Renal cortical epithelial cell (primary cell): ENCODE measurements around the gene SEMA4G. TPM values are rescaled to one million over a fixed set of nuclear protein-coding genes. Genes with fewer than 3 reads are reported as not detected.
"Not testable (repeated sequence)": the region's sequence is repeated elsewhere in the genome, so short reads cannot be mapped to it uniquely, and the experiment has no call there.

Source experiments
- DNase-seq: peaks from one replicate; pipeline ENCODE4 v3.0.0-alpha.2; 2011; ENCODE audit warnings: low read depth
- total RNA-seq: library from RNA; depleted of rRNA; stranded (reverse); fragments of >200 nt; gene quantifications from 2 replicates; pipeline ENCODE4 v1.2.3, GENCODE V29; 2014

Gene SEMA4G
- total RNA-seq, 1 donor from 2014 or later, result 7.0 TPM

DNA sequence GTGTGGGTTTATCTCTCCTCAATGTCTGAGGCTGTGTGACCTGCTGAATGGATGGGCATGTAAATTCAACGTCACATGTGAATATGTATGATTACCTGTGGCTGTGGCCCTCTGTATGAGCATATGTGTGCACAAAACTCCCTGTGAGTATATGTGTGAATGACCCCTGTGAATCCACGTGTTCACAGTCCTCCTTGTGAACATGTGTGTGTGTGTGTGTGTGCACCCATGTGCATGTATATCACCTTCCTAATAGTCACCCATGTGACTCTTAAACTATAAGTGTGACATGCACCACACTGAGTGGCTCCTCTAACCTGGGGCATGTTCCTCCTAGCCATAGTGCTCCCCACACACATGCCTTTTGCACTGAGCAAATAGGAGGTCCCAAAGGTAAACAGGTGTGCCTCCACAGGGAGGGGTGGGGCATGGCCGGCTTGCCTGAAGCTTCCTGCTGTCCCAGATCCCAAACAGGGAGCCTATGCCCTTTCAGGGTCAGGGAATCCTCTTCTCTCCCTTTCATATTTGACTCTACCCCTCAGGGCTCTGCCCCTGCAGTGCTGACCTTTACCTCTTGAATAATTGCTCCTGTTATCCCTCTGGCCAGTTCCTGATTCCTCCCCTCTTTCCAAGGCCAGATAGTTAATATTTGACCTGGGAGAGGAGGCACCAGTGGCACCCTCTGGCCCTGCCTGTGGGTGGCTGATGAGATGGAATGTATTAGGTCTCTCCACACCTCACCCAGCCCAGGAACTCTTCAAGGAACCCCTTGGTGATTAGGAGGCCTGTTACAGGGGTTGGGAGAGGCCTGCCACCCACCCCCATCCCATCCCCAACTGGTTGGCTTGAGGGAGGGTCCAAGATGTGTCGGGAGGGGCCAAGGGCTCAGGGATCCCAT, 1.9 kb downstream of the SEMA4G start:
- DNase-seq, result peak; percentile 74

DNA sequence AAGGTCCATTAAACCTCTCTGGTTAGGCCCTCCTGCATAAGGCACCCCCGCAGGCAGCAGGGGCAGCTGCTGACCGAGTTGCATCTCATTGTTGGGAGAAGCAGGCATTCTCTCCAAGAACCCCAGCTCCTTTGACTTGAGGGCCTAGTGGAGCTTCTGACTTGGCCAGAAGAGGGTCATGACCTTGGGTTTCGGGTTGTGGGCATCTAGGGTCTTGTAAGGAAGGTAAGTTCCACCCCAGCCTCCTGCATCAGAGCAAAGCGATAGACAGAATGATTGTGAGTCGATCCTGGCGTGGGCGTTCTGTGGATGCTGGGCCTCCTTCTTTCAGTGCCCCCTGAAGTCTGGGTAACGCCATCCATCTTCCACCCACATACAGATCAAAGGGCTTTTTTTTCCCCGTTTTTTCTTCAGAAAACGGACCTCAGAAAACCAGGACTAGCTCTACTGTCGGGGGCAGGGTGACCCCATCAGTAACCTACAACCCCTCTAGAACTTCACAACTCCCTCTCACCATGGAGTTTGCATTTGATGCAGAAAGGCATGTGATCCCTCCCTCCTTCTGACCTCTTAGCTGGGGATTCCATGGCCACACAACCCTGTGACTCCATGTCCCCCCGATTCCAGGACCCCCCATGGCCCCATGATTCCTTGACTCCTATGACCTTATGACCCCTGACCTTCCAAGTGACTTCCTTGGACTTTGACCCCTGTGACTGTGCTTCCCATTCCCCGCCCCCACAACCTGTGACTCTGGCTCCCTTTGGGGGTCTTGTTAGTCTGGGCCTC, 3.0 kb downstream of the SEMA4G start:
- no peak for DNase-seq

DNA sequence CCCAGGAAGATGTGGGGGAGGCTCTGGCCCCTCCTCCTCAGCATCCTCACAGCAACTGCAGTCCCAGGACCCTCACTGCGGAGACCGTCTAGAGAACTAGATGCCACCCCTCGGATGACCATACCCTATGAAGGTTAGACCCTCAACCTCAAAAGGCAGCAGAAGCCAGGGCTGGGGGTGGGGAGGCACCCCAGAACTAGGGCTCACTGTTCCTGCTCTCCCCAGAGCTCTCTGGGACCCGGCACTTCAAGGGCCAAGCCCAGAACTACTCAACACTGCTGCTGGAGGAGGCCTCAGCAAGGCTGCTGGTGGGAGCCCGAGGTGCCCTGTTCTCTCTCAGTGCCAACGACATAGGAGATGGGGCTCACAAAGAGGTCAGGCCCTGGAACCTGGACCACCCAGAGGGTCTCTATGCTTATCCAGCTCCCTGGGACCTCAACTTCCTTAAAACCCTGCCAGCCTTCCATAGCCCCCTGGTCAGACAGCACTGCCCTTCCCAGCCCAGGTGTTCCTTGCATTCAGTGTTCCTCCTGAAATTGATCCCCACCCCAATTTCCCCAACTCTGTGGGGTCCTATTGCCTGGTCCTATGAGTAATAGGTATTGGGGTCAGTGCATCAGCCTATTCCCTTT, 3.7 kb downstream of the SEMA4G start:
- DNase-seq, result no peak

DNA sequence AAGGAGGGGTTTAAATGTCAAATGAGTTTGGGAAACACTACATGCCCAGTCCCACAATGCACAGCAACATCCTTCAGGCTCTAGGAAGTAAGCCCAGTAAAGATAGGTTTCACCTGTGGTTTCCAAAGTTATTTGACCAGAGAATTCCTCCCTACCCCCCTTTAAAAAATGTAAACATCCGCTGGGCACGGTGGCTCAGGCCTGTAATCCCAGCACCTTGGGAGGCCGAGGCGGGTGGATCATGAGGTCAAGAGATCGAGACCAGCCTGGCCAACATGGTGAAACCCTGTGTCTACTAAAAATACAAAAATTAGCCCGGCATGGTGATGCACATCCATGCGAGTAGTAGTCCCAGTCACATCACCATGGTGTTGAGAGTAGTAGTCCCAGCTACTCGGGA, 6.1 kb downstream of the SEMA4G start:
- DNase-seq, result not testable (repeated sequence)

DNA sequence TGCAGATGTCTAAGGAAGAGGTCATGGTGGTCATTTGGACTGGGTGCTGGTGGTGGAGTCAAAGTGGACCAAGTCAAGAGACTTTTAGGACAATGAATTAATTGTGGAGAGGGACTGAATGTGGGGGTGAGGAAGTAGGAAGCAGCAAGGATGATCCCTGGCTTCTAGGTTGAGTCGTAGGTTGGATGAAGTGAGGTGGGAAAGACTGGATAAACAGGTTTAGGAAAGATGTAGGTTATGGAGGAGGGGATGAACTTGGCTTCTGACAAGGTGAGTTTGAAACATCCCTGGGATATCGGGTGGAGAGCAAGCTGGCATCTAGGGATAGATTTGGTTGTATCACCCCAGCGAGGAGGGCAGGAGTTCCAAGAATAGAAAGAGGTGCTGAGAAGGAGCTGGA, 7.6 kb downstream of the SEMA4G start:
- no peak for DNase-seq

DNA sequence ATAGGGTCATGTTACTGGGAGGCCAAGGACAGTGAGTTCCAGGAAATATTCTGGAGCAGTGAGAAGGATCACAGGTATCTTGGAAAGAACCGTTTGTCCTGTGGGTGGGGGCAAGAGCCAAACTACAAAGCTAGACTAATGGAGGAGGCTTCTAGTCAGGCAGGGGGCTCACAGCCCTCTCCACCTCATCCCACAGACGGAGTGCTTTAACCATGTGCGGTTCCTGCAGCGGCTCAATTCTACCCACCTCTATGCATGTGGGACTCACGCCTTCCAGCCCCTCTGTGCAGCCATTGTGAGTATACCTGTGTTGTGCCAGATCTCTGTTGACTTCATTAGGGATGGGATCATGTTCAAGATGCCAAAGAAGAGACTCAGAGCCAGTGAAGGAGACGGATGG, 8.1 kb downstream of the SEMA4G start:
- no peak for DNase-seq

DNA sequence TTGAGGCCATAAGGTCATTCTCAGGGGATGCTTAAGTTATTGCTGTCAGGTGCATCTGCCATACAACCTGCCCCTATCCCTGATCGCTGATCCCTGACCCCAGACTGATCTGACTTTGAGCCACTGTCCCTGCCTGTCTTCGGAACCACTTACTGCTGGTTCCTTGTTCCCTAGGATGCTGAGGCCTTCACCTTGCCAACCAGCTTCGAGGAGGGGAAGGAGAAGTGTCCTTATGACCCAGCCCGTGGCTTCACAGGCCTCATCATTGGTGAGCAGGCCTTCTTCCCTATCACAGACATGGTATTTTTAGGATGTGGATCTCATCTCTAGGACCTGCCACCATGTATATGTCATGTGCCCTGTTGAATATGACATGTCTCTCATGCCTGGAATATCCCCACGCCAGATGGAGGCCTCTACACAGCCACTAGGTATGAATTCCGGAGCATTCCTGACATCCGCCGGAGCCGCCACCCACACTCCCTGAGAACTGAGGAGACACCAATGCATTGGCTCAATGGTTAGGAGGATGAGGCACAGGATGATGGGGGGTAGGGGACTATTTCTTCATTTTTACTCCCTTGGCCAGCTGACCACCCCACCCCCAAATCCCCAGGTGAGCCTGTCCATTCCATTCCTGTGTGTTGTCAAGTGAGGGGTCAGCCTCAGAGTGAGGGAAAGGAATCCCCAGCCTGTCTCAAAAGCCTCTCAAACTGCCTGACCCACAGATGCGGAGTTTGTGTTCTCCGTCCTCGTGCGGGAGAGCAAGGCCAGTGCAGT, 9.0 kb downstream of the SEMA4G start:
- no peak for DNase-seq

DNA sequence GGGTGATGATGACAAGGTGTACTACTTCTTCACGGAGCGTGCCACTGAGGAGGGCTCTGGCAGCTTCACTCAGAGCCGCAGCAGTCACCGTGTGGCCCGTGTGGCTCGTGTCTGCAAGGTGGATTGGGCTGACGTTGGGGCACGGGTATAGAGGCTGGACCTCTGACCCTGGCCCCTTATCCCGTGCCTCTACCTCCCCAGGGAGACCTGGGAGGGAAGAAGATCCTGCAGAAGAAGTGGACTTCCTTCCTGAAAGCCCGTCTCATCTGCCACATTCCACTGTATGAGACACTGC, 9.5 kb downstream of the SEMA4G start:
- no peak for DNase-seq

DNA sequence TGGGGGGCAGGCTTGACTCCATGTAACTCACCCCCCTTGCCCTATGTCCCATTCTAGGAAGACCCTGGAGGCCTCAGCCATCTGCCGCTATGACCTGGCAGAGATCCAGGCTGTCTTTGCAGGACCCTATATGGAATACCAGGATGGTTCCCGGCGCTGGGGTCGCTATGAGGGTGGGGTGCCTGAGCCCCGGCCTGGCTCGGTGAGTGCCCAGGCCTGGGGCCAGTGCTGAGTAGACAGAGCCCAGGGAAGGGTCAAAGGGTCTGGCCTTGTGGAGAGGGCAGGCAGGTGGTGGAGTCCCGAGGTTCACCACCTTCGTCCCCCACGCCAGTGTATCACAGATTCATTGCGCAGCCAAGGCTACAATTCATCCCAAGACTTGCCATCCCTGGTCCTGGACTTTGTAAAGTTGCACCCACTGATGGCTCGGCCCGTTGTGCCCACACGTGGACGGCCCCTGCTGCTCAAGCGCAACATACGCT, 10.5 kb downstream of the SEMA4G start:
- no peak for DNase-seq

DNA sequence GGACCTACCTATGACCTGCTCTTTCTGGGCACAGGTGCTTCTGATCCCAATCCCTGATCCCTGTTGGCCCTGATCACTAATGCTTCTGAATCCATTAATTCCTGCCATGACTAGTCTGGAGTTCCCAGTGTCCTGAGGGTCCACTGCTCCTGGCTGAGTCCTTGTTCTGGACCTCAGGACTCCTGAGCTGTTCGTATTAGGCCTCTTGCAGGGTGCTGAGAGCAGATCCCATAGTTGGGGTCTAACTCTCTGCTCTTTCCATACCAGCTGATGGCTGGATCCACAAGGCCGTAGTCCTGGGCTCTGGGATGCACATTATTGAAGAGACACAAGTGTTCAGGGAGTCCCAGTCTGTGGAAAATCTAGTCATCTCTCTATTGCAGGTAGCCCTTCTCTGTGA, 11.0 kb downstream of the SEMA4G start:
- DNase-seq, result no peak

DNA sequence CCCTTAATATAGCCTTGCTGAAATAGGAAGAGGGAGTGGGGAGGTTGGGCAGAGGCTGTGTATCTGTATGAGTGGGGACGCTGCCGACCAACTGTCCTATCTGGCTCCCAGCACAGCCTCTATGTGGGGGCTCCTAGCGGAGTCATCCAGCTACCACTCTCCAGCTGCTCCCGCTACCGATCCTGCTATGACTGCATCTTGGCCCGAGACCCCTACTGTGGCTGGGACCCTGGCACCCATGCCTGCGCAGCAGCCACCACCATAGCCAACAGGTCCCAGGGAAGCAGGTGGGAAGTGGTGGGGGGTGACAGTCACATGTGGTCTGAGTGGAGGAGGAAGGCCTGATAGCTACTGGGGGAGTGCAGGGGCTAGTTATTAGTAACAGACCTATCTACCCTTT, 11.4 kb downstream of the SEMA4G start:
- no peak for DNase-seq

DNA sequence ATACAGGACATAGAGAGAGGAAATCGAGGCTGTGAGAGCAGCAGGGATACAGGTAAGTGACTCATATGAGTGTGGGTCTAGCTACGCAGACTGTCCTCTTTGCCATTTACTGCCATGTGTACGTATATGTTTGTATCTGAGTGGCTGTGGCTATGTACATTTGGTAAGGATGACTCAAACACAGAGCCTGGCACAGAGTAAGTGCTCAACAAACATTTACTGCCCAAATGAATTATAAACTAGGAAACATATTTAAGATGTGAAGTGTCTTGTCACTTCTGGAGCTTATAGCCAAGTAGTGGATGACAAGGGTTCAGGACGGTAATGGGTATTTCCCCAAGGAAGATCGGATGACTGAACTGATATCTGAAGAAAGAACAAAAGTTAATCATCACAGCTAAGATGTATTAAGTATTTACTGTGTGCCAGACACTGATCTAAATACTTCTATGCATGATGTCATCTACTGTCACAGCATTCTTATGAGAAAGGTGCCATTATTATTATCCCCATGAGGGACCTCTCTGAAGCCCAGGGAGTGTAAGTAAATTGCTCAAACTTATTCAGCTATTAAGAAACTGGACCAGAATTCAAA, 12.0 kb downstream of the SEMA4G start:
- DNase-seq, result no peak

DNA sequence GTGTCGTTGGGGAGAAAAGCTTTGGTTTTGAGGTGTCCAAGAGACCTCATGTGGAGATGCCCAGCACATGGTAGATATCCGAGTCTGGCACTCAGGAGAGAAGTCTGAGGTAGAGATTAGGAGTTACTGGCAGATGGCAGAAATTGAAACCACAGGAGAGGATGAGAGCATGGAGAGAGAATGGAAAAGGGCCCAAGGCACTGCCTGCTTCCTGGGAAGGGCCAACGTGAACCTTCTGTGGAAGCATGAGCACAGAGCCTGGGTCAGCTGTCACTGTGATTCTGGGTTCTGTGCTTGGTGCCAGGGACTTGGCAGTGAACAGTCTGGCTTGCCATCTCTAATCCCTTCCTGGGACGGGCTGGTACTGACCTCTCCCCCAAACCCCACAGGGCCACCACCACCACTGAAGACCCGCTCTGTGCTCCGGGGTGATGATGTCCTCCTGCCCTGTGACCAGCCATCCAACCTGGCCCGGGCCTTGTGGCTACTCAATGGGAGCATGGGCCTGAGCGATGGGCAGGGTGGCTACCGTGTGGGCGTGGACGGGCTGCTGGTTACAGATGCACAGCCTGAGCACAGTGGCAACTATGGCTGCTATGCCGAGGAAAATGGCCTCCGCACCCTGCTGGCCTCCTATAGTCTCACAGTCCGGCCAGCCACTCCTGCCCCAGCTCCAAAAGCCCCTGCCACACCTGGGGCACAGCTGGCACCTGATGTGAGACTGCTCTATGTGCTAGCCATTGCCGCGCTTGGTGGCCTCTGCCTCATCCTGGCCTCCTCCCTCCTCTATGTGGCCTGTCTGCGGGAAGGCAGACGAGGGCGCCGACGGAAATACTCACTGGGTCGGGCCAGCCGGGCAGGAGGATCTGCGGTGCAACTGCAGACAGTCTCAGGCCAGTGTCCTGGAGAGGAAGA, 13.9 kb downstream of the SEMA4G start:
- DNase-seq, result no peak

DNA sequence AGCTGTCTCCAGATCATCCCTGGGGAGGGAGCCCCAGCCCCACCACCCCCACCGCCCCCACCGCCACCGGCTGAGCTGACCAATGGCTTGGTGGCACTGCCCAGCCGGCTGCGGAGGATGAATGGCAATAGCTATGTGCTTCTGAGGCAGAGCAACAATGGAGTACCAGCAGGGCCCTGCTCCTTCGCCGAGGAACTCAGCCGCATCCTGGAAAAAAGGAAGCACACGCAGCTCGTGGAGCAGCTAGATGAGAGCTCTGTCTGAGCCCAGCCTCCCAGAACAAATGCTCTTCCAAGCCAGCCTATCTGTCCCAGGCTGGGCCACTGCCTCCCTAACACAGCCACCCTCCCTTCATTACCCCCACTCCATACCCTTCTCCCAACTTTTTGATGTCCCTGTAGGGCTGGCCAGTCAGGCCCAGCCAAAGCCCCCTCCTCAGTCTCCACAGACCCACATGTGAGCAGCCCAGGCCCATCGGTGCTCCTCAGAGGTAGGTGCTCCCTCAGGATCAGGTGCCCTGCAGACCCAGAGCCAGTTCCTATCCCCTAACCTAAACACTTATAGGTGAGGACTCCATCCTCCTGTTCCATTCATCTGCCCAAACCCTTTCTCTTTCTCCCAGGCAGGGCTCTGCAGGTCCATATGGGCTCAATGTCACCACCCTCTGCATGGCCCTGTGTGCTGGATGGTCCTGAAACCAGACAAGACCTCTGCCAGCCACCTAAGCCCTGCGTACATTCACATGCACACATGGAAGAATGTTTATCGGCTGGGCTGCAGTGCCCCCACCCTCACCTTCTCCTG, 14.8 kb downstream of the SEMA4G start:
- no peak for DNase-seq

DNA sequence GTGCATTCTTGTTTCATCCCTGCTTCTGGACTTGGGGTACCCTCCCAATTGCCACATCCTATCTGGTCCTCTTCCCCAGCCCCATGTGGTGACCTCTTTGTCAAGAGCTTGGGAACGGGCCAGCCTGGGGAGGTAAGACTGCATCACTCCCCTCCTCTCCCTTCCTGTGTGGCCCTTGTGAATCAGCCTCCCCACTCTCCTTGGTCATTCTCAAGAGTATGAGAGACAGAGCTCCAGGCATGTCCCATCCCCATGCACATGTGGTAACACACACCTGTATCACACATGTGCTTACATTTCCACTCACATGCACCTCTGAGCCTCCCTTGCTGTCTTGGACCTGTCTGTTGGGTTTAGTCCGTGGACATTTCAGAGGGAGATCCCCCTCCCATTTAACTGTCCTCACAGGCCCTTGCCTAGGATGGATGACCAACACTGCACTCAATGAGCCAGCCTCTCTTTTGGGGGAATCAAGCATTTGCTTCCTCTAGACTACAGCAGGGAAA, 15.4 kb downstream of the SEMA4G start:
- DNase-seq, result no peak

DNA sequence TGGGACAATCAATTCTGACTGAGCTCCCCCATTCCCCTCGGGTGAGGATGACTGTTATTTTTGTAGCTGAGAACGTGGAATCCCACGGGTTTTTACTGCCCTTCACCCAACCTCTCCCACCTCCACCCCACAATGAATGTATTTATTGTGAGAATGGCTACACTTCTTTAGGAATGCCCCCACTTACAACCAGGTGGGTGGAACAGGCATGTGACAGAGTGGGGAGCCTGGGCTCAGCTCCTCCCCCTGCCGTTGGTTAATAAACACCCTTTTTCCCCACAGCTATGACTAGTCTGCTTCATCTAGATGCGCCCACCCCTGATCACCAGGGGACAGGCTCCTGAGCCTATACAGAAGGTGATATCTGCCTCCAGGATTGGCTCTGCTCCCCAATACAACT, 16.0 kb downstream of the SEMA4G start:
- peak; percentile 56 for DNase-seq

DNA sequence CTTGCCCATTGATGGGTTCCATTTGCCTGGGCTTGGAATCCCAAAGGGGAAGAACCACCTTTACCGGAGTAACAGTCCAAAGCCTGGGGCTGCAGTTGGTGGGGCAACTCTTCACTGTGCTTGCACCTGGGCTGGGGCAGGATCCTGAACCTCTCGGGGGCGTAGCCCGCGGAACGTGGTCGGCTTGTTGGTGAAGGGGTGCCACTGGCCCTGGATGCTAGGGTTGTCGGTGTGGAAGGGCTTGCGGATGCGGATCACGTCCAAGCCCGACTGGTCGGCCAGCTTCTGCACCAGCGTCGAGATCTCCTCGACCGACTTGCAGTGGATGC, 17.3 kb downstream of the SEMA4G start:
- DNase-seq, result no peak

DNA sequence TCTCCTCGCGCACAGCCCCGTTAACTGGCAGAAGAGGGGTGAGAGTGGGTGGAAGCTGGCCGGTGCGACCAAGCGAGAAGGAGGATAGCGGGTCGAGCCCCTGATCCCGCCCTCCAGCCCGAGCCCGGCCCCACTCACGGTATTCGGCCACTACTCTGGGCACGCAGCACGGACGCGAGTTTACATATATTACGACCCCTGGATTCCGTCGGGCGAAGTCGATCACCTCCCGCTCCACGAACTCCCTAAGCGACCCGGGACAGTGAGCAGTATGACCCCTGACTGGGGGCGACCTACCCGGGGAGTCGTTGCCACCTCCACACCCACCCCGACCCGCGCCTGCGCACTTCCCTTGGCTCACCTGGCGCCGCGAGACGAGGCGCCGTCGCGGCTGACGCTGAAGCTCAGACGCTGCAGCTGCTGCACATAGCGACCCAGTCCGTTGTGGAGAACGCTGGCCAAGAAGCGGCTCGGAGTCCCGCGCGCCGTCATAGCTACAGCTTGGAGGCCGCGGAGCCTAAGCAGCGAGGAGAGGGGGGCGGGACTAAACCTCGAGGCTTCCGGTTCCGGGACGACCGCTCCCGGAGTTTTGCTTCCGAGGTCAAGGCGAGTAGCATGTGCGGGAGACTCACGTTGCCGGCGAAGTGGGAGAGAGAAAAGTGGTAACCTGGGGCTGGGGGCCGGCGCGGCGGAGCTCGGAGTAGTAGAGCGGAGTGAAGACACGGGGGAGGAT, 17.8 kb downstream of the SEMA4G start, which contains the start of the genes MRPL43 and TWNK:
MRPL43 (minus strand) TSS at position 546 of the 733 bp plus-strand sequence; CDS start at position 492, 54 bp downstream.
TWNK (plus strand) TSS at position 592 of the 733 bp plus-strand sequence. CDS start 668 bp downstream, outside the sequence.
- peak; percentile 56 for DNase-seq

DNA sequence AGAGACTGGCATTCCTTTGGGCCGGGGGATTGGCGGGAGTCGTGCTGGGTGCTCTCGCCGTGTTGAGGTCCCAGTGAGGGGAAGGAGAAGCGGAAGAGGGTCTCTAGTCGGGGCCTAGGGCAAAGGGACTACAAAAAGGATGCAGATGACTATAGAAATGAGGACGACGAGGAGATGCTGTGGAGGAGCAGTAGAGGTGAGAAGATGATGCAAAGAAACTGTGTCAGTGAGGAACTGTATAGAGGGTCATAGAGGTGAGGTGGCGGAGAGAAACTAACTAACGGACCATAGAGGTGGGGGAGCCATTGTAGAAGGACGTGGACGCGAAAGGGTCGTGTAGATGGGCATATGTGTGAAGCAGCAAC, 18.4 kb downstream of the SEMA4G start:
- DNase-seq, result no peak
